T-cell (primary cell): ENCODE measurements around the gene DROSHA. TPM values are rescaled to one million over a fixed set of nuclear protein-coding genes. Genes with fewer than 3 reads are reported as not detected.

ENCODE experiments used
- ATAC-seq, 4 experiments: fragments of 200-7000 bp in 3 of 4; fragments of 150-1000 bp in 1 of 4; cut with Tn5 transposase; replicated peaks in 1 of 4; 1 replicate in 3 of 4; 2 replicates in 1 of 4; pipeline ENCODE4 v1.10.0; 2021; ENCODE audit warnings: moderate library complexity in 3 of 4, mild to moderate bottlenecking in 2 of 4, moderate number of reproducible peaks in 1 of 4
- CTCF ChIA-PET, 2 donors: fragments of 300-600 bp; sonication (Branson Sonifier 250); formaldehyde crosslinking; loops; one replicate each; lab custom pipeline; 2022; ENCODE audit warnings: antibody characterized with exemption in 2 of 2; lab: Charles Lee
- POLR2A ChIA-PET, 2 donors: fragments of 300-600 bp; sonication (Branson Sonifier 250); formaldehyde crosslinking; loops; one replicate each; lab custom pipeline; 2022; ENCODE audit warnings: antibody characterized with exemption in 2 of 2; lab: Charles Lee
- DNase-seq, 35 experiments: peaks; one replicate each; pipeline versions ENCODE4 v3.0.0 to v3.0.0-alpha.2; 2013 to 2023
- H3K27ac ChIP-seq: one replicate; pipeline ENCODE4 v1.5.1; 2013; ENCODE audit warnings: low read length
- H3K27me3 ChIP-seq, 2 experiments: replicated peaks in 1 of 2; 1 replicate in 1 of 2; 2 replicates in 1 of 2; pipeline versions ENCODE4 v1.6.1 to v1.7.0; 2013; ENCODE audit warnings: low read length in 1 of 2, mixed read lengths in 1 of 2; ENCODE audit not compliant: control insufficient read depth in 2 of 2, insufficient read depth in 2 of 2; ENCODE audit errors: extremely low read depth in 1 of 2
- H3K36me3 ChIP-seq, 2 donors: 1 replicate in 1 of 2; 2 replicates in 1 of 2; pipeline versions ENCODE4 v1.6.1 to v1.7.0; 2013; ENCODE audit warnings: low read length in 1 of 2; ENCODE audit not compliant: control insufficient read depth in 2 of 2, insufficient read depth in 1 of 2; ENCODE audit errors: extremely low read depth in 1 of 2
- H3K4me1 ChIP-seq, 2 experiments: 1 replicate in 1 of 2; 2 replicates in 1 of 2; pipeline versions ENCODE4 v1.6.1 to v1.7.0; 2013; ENCODE audit warnings: low read length in 2 of 2, mixed read lengths in 1 of 2; ENCODE audit not compliant: insufficient read depth in 2 of 2, control insufficient read depth in 1 of 2; ENCODE audit errors: extremely low read depth in 1 of 2
- H3K4me3 ChIP-seq, 2 donors: 1 replicate in 1 of 2; 2 replicates in 1 of 2; pipeline versions ENCODE4 v1.5.1 to v1.7.0; 2013; ENCODE audit warnings: mild to moderate bottlenecking in 2 of 2, low read length in 1 of 2, moderate library complexity in 1 of 2; ENCODE audit not compliant: control insufficient read depth in 1 of 2; ENCODE audit errors: extremely low read depth in 1 of 2
- H3K9me3 ChIP-seq: 2 replicates; pipeline ENCODE4 v1.7.0; 2013
- H3K27ac Mint-ChIP-seq, 2 donors: one replicate each; pipeline ENCODE4 v1.8.0; 2020 to 2021; ENCODE audit warnings: mild to moderate bottlenecking in 2 of 2, mixed read lengths in 2 of 2
- H3K27me3 Mint-ChIP-seq, 2 donors: one replicate each; pipeline ENCODE4 v1.8.0; 2021 to 2022; ENCODE audit warnings: mixed read lengths in 2 of 2
- H3K36me3 Mint-ChIP-seq: one replicate; pipeline ENCODE4 v1.8.0; 2021; ENCODE audit warnings: mixed read lengths
- H3K4me1 Mint-ChIP-seq, 3 donors: one replicate each; pipeline ENCODE4 v1.8.0; 2020 to 2022; ENCODE audit warnings: mixed read lengths in 3 of 3, mild to moderate bottlenecking in 1 of 3
- H3K4me3 Mint-ChIP-seq, 3 donors: one replicate each; pipeline ENCODE4 v1.8.0; 2020 to 2022; ENCODE audit warnings: mild to moderate bottlenecking in 3 of 3, mixed read lengths in 3 of 3, moderate library complexity in 3 of 3
- H3K9me3 Mint-ChIP-seq, 3 donors: one replicate each; pipeline ENCODE4 v1.8.0; 2020 to 2022; ENCODE audit warnings: mixed read lengths in 3 of 3
- WGBS: methylation state at CpG from one replicate; pipeline ENCODE4 v1.1.5; 2013; ENCODE audit warnings: missing lambda C conversion rate; ENCODE audit not compliant: insufficient coverage; 5-methylcytosine and 5-hydroxymethylcytosine counted together
- total RNA-seq, 35 experiments: library from RNA in 6 of 35; stranded (reverse) in 6 of 35; fragments of 120-200 nt in 1 of 35; gene quantifications; one replicate each; pipeline versions ENCODE4 v1.2.1 to v1.2.4 and lab custom pipeline; 2013 to 2026

Gene DROSHA
- total RNA-seq, 5 donors from 2014 or later (not counting 1 experiment from before 2014, with no cell fraction given), result 42.2 to 82.1 (median 69.6) TPM

DNA sequence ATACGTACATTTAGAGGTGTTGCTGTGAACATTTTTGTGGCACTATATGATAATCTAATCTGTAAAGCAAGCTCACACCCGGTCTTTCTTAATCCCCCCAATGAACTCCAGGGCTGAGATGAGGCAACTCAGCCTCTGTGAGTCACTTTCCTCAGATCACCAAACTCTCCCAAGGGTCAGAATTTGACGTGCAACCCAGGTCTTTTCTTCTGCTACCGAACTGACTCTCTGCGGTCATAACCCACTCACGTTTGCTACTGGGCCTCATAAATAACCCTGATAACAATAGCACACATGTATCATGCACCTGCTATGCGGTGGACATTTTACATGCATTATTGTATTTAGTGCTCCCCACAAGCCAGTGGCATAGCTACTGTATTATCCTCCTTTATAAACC, 153.1 kb downstream of the DROSHA start:
- H3K27ac ChIP-seq, result no peak overlapping the region
- peaks cover 0 to 7% of the 10 kb centered on the region in 2 experiments for H3K27me3 ChIP-seq
- ATAC-seq, result no peak
- POLR2A ChIA-PET, result no interaction called here
- H3K27ac Mint-ChIP-seq, result no peak overlapping the region
- no peak overlapping the region for H3K4me3 Mint-ChIP-seq
- H3K9me3 ChIP-seq, result no peaks in the 10 kb centered on the region
- CTCF ChIA-PET, result no interaction called here
- DNase-seq, result no peak
- H3K36me3 ChIP-seq, result no peaks in the 10 kb centered on the region
- 74% methylated on average over 6 of the region's 7 CpGs for WGBS
- H3K4me3 ChIP-seq, result no peak overlapping the region
- H3K4me1 ChIP-seq, result no peaks in the 10 kb centered on the region
- H3K36me3 Mint-ChIP-seq, result no peaks in the 10 kb centered on the region
- peaks cover 13 to 20% of the 10 kb centered on the region in 2 donors for H3K27me3 Mint-ChIP-seq
- H3K9me3 Mint-ChIP-seq, result no peaks in the 10 kb centered on the region
- H3K4me1 Mint-ChIP-seq, result no peaks in the 10 kb centered on the region

DNA sequence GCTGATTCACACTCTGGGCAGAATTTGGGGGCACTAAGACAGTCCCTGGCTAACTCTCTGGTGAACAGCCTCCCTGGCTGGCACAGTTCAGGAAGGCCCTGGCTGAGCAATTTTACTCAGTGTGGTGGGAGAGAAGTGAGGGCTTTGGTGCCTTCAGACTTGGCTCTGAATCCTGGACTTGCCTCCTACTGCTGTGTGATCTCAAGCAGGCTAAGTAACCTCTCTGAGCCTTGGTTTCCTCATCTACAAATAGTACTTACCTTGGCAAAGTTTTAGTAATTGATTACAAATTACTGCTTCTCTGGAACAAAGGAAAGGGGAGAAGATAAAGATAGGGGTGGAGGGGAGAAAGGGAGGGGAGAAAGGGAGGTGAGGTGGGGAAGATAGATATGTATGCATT, 153.8 kb downstream of the DROSHA start:
- no peak overlapping the region for H3K4me3 Mint-ChIP-seq
- H3K36me3 Mint-ChIP-seq, result no peaks in the 10 kb centered on the region
- no peak overlapping the region for H3K27ac ChIP-seq
- CTCF ChIA-PET, result no interaction called here
- H3K27ac Mint-ChIP-seq, result no peak overlapping the region
- H3K4me3 ChIP-seq, result no peak overlapping the region
- peaks cover 12 to 15% of the 10 kb centered on the region in 2 donors for H3K27me3 Mint-ChIP-seq
- ATAC-seq (no peak), DNase-seq (no peak)
- no peaks in the 10 kb centered on the region for H3K36me3 ChIP-seq
- H3K4me1 ChIP-seq, result no peaks in the 10 kb centered on the region
- no peaks in the 10 kb centered on the region for H3K4me1 Mint-ChIP-seq
- H3K9me3 ChIP-seq, result no peaks in the 10 kb centered on the region
- H3K27me3 ChIP-seq, result peaks cover 0 to 6% of the 10 kb centered on the region in 2 experiments
- no peaks in the 10 kb centered on the region for H3K9me3 Mint-ChIP-seq
- POLR2A ChIA-PET, result no interaction called here

DNA sequence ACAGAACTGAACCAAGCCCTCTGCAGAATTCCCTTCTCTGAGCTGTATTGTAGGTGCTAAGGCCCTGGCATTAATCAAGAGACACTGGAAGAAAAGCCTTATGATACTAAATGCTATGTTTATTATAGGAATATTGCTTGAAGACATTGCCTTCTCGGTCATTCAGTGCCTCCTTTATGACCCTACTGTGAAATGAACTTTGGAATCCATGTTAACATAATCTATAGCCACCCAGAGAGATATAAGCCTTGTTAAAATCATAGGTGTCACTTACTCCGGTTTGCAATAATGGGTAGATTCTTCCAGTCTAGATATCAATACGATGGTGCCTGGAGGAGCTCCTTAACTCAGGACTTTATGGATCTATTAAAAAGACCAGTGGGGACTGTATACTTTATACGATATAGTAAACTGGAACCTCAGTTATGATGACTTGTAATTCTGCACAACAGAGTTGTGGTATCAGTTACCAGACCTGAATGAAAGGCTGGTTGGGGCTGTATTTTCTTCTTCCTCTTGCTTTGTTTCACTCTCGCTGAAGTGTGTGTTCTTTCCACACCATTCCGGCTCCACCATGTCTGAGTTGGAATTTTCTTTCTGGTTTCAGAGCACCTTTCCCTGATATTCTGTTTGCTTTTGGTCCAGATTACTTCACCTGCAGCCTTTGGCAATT, 154.5 kb downstream of the DROSHA start:
- WGBS, result 86% methylated on average over 4 of the region's 6 CpGs
- H3K36me3 ChIP-seq, result no peaks in the 10 kb centered on the region
- Mint-ChIP-seq H3K4me1 (no peaks in the 10 kb centered on the region), H3K9me3 (no peaks in the 10 kb centered on the region), H3K27ac (no peak overlapping the region), H3K36me3 (no peaks in the 10 kb centered on the region), H3K27me3 (peaks cover 12 to 18% of the 10 kb centered on the region in 2 donors), H3K4me3 (no peak overlapping the region)
- no peaks in the 10 kb centered on the region for H3K4me1 ChIP-seq
- H3K27ac ChIP-seq, result no peak overlapping the region
- no peak for DNase-seq
- ATAC-seq, result no peak
- H3K27me3 ChIP-seq, result peaks cover 0 to 6% of the 10 kb centered on the region in 2 experiments
- ChIA-PET CTCF (no interaction called here), POLR2A (no interaction called here)
- H3K4me3 ChIP-seq, result no peak overlapping the region
- no peaks in the 10 kb centered on the region for H3K9me3 ChIP-seq

GRCh38 chr5:31375999-31376720, 155.7 kb downstream of the DROSHA start:
- Mint-ChIP-seq H3K4me1 (no peaks in the 10 kb centered on the region), H3K27me3 (peaks cover 9 to 15% of the 10 kb centered on the region in 2 donors), H3K9me3 (peaks cover 0 to 3% (median 0%) of the 10 kb centered on the region in 3 donors), H3K27ac (no peak overlapping the region), H3K4me3 (no peak overlapping the region), H3K36me3 (no peaks in the 10 kb centered on the region)
- no peak for DNase-seq
- Histone ChIP-seq H3K27ac (no peak overlapping the region), H3K27me3 (peaks cover 0 to 6% of the 10 kb centered on the region in 2 experiments), H3K4me3 (no peak overlapping the region), H3K4me1 (no peaks in the 10 kb centered on the region), H3K36me3 (no peaks in the 10 kb centered on the region), H3K9me3 (no peaks in the 10 kb centered on the region)
- WGBS, result 88% methylated on average over 6 of the region's 10 CpGs
- ATAC-seq, result no peak
- CTCF ChIA-PET, result no interaction called here
- POLR2A ChIA-PET, result no interaction called here

DNA sequence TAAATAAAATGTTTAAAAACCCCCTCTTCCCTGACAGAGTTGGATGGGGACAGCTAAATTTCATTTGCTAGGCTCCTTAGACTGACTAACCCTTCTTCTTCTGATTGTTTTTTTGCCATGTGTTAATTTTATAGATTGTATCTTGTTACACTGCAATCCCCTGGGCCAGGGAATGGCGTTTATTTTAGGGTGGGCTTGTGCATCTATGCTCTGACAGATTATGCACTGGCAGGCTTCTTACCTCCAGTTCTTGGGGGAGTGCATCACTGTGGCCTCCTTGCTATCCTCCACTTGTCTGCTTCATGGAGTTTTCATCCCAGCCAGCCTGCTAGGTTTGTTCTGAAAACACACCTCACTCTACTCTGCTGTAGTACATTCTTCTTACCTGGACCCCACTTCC, 159.8 kb downstream of the DROSHA start:
- 71% methylated on average over 1 of the region's 1 CpG for WGBS
- H3K4me3 ChIP-seq, result no peak overlapping the region
- H3K4me1 Mint-ChIP-seq, result no peaks in the 10 kb centered on the region
- ChIA-PET CTCF (no interaction called here), POLR2A (no interaction called here)
- DNase-seq (no peak), ATAC-seq (no peak)
- H3K36me3 Mint-ChIP-seq, result no peaks in the 10 kb centered on the region
- H3K27me3 Mint-ChIP-seq, result peaks cover 8 to 11% of the 10 kb centered on the region in 2 donors
- no peaks in the 10 kb centered on the region for H3K9me3 ChIP-seq
- H3K4me1 ChIP-seq, result no peaks in the 10 kb centered on the region
- no peak overlapping the region for H3K4me3 Mint-ChIP-seq
- no peaks in the 10 kb centered on the region for H3K36me3 ChIP-seq
- peaks cover 0 to 6% of the 10 kb centered on the region in 2 experiments for H3K27me3 ChIP-seq
- H3K27ac ChIP-seq, result no peak overlapping the region
- H3K9me3 Mint-ChIP-seq, result peaks cover 0 to 4% (median 0%) of the 10 kb centered on the region in 3 donors
- no peak overlapping the region for H3K27ac Mint-ChIP-seq

DNA sequence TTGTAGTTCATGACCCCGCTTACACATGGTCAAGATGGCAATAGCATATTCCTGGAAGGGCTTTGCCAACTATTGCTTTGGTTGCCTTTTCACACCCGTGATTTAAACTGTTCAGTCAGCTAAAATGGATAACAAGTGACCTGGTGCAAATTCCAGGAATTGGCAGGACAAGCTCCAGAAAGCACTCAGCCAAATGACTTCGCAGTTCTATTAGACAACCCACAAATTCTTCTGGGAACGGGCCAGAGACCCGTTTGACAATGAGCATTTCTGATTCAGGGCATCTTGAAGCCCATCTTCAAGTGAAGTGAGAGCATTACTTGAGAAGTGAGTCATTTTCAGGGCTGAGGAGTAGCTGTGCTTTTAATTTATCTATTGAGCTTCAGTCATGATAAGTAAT, 165.0 kb downstream of the DROSHA start:
- H3K36me3 ChIP-seq, result no peaks in the 10 kb centered on the region
- no peak overlapping the region for H3K4me3 Mint-ChIP-seq
- H3K27me3 Mint-ChIP-seq, result peaks cover 10 to 18% of the 10 kb centered on the region in 2 donors
- H3K4me1 ChIP-seq, result no peaks in the 10 kb centered on the region
- no peak overlapping the region for H3K27ac ChIP-seq
- WGBS, result 73% methylated on average over 2 of the region's 5 CpGs
- H3K4me1 Mint-ChIP-seq, result no peaks in the 10 kb centered on the region
- H3K4me3 ChIP-seq, result no peak overlapping the region
- peaks cover 0 to 15% (median 11%) of the 10 kb centered on the region in 3 donors for H3K9me3 Mint-ChIP-seq
- H3K27me3 ChIP-seq, result peaks cover 0 to 6% of the 10 kb centered on the region in 2 experiments
- H3K9me3 ChIP-seq, result no peaks in the 10 kb centered on the region
- H3K27ac Mint-ChIP-seq, result no peak overlapping the region
- ATAC-seq (no peak), DNase-seq (no peak)
- H3K36me3 Mint-ChIP-seq, result no peaks in the 10 kb centered on the region
- CTCF ChIA-PET, result interaction anchor here in 1 of 2 donors (0.5 kb wide), 1 partner anchor 1859 kb away, joined by 3 read pairs; no protein-coding TSS in a partner anchor
- POLR2A ChIA-PET, result no interaction called here
